HG02759 (cell line): ENCODE results near the gene DLL3.

Source experiments
- ATAC-seq: cut with Tn5 transposase; IDR thresholded peaks from one replicate; pipeline ENCODE4 v1.9.1; 2021; ENCODE audit warnings: mild to moderate bottlenecking, moderate library complexity; ENCODE audit not compliant: unreplicated experiment

The DLL3 gene

DNA sequence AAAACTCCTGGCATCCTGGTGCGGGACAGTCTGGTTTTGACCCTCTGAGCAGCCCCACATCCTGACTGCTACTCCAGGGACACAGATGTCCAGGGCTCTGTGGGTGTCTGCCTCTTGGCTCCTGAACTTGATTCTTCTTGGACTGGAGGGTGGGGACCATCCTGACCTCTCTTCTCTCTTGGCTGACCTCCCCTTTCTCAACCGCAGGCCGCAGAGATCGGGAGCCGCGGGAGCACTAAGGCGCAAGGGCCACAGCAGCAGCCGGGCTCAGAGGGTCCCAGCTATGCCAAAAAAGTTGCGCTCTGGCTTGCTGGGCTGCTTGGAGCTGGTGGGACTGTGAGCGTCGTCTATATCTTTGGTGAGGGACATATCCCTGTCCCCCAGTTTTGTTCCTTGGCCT, 17.1 kb upstream of the DLL3 start:
- no peak for ATAC-seq

- no peak for ATAC-seq
Measured at GRCh38 chr19:39483141-39483540, 15.6 kb upstream of the DLL3 start.

GRCh38 chr19:39489756-39490155, 9.0 kb upstream of the DLL3 start:
- no peak for ATAC-seq

GRCh38 chr19:39492225-39492624, 6.5 kb upstream of the DLL3 start:
- ATAC-seq, result no peak

- ATAC-seq, result no peak
Measured at GRCh38 chr19:39492788-39493187, 6.0 kb upstream of the DLL3 start.

DNA sequence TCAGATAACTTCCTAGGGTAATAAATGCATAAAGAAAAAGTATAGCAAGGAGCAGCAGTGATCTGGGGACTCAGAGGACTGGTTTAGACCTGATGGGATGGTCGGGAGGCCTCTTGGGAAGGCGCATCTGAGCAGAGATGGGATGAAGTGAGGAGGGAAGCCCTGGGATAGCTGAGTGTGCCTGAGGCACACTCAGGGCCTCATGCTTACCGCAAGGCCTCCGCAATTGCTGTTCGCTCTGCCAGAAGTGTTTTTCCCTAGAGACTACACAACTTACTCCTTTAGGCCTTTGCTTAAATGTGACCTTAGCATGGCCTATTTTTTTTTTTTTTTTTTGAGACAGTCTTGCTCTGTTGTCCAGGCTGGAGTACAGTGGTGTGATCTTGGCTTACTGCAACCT, 4.1 kb upstream of the DLL3 start:
- ATAC-seq, result no peak

GRCh38 chr19:39496063-39496462, 2.7 kb upstream of the DLL3 start:
- no peak for ATAC-seq

GRCh38 chr19:39497701-39497995, 1.1 kb upstream of the DLL3 start:
- ATAC-seq, result no peak

DNA sequence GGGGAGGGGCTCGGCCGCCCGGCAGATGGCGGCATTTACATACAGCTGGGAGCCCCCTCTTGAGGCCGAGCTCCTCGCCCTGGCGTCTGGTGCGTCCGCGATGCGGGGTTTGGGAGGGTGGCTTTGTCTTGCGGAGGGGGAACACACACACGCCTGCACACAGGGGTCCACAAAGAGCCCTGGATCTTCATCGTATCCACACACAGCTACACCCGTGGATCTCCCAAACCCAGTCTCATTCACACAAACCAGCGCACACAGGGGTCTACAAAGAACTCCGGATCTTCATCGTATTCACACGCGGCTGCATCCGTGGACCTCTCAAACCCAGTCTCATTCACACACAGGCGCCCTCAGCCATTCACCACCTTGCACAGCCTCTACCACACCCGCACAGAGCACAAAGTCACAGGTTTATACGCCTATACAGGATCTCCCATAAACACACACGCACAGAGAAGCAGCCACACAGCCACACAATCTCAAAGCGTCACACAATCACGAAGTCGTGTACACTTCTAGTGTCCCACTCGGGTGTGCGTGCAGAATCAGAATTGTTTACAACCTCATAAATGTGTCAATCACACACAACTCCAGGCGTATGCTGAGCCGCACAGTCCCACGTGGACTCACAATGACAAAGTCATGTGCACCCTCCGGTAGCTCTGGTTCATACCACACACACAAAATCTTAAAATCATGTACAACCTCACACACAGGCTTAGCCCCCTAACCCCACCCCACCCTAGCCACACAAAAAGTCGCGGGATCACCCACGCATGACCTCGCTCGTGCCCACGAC, 550 bp upstream of the DLL3 start:
- no peak for ATAC-seq

DNA sequence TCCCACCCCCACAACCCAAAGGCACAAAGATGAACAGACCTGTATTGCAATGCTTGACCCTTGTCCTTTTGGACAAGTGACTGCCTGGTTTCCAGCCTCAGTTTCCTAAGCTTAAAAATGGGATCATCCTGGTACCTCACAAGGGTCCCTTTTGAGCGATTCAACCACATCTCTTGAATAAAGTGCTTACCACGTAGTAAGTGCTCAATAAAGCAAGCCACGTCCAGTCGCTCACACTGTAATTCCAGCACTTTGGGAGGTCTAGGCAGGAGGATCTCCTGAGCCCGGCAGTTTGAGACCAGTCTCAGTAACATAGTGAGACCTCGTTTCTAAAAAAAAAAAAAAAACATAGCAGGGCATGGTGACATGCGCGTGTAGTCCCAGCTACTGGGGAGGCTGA, 1.2 kb downstream of the DLL3 start:
- no peak for ATAC-seq

- ATAC-seq, result no peak
Measured at GRCh38 chr19:39500543-39500942, 1.8 kb downstream of the DLL3 start.

- ATAC-seq, result no peak
Measured at GRCh38 chr19:39501340-39501739, 2.6 kb downstream of the DLL3 start.

DNA sequence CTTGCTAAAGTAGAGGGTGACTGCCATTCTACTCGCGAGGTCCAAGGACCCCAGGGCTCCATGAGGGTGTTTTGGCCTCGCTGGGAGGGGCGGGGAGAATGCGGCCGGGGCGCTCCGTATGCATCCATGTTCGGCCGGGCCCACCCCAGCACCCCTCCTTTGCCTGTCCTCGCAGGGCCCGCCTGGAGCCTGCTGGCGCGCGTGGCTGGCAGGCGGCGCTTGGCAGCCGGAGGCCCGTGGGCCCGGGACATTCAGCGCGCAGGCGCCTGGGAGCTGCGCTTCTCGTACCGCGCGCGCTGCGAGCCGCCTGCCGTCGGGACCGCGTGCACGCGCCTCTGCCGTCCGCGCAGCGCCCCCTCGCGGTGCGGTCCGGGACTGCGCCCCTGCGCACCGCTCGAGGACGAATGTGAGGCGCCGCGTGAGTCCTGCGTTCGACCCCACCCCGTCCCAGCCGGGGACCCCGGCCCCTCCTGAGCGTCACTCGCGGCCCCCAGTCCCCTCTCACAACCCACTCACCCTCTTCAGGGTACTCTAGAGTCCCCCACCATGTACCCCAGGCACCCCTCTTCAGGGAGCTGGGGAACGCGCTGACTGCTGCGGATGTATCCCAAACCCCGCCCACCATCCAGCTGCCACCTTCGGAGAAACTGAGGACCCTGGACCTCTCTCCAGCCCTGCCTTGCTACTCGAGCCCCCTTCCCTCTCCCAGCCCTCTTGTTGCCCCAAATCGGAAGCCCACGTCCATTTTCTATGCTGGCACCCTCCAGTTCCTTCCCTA, 4.1 kb downstream of the DLL3 start:
- peak; percentile 46 for ATAC-seq

DNA sequence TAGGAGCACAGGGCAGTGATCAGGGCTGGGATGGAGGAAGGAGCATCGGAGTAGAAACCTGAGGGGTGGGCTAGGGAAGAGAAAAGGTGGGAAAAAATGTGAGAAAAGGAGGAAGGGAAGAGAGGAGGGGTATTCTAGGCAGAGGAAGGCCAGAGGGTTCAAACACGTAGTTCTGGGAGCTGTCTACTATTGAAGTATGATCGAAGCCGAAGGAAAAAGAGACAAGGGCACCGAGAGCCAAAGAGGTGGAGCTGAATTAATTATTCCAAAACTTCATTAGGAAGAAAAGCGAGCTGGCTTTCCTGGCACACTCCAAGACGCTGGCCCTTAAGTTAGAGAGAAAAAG, 7.8 kb downstream of the DLL3 start:
- no peak for ATAC-seq

DNA sequence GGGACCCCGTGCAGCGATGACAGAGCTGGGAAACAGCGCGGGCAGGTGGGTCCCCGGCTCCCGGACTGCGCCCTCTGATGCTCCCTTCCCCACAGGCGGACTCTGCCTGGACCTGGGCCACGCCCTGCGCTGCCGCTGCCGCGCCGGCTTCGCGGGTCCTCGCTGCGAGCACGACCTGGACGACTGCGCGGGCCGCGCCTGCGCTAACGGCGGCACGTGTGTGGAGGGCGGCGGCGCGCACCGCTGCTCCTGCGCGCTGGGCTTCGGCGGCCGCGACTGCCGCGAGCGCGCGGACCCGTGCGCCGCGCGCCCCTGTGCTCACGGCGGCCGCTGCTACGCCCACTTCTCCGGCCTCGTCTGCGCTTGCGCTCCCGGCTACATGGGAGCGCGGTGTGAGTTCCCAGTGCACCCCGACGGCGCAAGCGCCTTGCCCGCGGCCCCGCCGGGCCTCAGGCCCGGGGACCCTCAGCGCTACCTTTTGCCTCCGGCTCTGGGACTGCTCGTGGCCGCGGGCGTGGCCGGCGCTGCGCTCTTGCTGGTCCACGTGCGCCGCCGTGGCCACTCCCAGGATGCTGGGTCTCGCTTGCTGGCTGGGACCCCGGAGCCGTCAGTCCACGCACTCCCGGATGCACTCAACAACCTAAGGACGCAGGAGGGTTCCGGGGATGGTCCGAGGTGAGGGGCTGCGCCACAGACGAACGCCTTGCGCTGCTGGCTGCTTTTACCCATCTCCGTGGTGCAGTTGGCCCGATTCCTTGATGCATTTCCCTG, 8.4 kb downstream of the DLL3 start:
- no peak for ATAC-seq

DNA sequence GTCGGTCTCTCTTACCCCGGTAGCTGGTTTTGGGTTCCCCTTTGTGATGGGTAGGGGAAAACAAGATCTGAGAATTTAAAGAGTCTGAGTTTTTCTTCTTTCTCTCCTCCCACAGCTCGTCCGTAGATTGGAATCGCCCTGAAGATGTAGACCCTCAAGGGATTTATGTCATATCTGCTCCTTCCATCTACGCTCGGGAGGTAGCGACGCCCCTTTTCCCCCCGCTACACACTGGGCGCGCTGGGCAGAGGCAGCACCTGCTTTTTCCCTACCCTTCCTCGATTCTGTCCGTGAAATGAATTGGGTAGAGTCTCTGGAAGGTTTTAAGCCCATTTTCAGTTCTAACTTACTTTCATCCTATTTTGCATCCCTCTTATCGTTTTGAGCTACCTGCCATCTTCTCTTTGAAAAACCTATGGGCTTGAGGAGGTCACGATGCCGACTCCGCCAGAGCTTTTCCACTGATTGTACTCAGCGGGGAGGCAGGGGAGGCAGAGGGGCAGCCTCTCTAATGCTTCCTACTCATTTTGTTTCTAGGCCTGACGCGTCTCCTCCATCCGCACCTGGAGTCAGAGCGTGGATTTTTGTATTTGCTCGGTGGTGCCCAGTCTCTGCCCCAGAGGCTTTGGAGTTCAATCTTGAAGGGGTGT, 9.1 kb downstream of the DLL3 start:
- no peak for ATAC-seq

- no peak for ATAC-seq
Measured at GRCh38 chr19:39508629-39509028, 9.9 kb downstream of the DLL3 start.

DNA sequence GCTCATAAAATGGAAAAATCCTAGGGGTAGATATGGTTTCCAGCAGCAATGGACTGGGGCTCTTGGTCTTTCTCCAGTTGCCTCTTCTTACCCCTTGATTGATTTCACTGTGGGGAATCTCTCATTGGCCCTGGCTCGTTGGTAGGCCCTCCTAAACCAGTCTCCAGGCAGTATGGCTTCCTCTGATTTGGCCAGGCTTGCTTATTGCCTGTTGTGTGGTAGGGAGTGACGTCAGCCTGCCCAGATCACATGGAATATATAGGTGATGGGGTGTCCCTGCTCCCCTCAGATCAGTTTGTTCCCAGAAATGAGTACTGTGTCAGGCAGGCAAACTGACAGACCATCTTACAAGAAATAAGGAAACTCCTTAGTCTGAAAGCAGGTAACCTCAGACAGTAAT, 10.5 kb downstream of the DLL3 start:
- ATAC-seq, result no peak

DNA sequence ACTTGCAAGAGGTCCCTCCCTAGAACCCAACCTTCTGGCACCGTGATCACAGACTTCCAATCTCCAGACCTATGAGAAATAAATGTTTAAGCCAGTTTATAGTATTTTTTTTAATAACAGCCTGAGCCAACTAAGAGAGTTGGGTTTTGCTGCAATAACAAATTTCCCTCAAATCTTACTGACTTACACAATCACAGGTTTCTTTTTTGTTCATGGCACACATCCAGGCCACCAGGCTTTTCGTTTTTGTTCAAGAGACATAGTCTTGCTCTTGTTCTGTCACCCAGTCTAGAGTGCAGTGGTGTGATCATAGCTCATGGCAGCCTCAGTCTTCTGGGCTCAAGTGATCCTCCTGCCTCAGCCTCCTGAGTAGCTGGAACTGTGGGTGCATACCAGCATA, 14.2 kb downstream of the DLL3 start:
- no peak for ATAC-seq

DNA sequence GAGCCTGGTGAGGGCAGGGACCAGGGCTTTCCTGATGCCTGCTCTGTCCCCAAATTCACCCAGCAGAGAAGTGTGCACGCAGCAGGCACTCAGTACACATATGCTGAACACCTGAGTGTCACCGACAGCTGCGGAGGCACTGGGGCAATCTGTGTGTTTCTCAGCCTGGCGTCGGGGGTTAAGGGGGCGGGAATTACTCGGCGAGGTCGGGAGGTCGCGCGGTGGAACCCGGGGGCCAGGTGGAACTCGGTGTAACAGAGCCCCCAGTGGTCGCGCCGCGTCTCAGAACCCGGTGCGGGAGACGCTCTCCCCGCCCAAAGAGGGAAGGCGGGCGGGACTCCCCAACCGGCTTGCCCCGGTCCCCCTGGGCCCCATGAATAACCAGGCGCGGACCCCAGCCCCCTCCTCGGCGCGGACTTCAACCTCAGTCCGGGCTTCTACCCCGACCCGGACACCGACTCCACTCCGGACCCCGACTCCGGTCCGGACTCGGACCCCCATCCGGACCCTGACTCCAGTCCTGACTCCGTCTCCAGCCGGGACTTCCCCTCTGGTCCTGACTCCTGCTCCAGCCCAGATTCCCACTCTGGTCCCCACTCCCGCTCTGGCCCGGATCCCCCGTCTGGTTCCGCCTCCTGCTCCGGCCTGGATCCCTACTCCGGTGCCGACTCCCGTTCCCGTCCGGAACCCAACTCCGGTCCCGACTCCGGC, 16.2 kb downstream of the DLL3 start, which contains the start of gene SELENOV:
Gene SELENOV, plus strand, starts transcription at position 300 of the 711 bp plus-strand sequence. Its CDS starts 74 bp downstream, at position 374.
- no peak for ATAC-seq
